CD14-positive monocyte (primary cell): Measurements from ENCODE around the gene SNRPD3. TPM values are rescaled to one million over a fixed set of nuclear protein-coding genes. Genes with fewer than 3 reads are reported as not detected.
"Not testable (repeated sequence)": the region's sequence is repeated elsewhere in the genome, so short reads cannot be mapped to it uniquely, and the experiment has no call there.

Experiments used
- DNase-seq, 3 donors: peaks; one replicate each; pipeline ENCODE4 v3.0.0-alpha.2; 2011 to 2022
- H2AFZ ChIP-seq: 2 replicates; pipeline ENCODE4 v1.6.0; 2012; ENCODE audit warnings: mild to moderate bottlenecking, low read depth, low read length, inconsistent platforms; ENCODE audit not compliant: insufficient read depth, poor library complexity, severe bottlenecking
- H3K27ac ChIP-seq, 2 donors: 1 replicate in 1 of 2; 2 replicates in 1 of 2; pipeline ENCODE4 v1.5.1; 2012 to 2013; ENCODE audit warnings: low read length in 2 of 2, control low read depth in 1 of 2, inconsistent platforms in 1 of 2, low read depth in 1 of 2, mild to moderate bottlenecking in 1 of 2
- H3K27me3 ChIP-seq, 2 donors: one replicate each; pipeline versions ENCODE4 v1.6.0 to v1.6.1; 2011 to 2013; ENCODE audit warnings: low read length in 2 of 2; ENCODE audit not compliant: control insufficient read depth in 2 of 2, insufficient read depth in 2 of 2
- H3K36me3 ChIP-seq, 2 donors: replicated peaks in 1 of 2; 1 replicate in 1 of 2; 2 replicates in 1 of 2; pipeline versions ENCODE4 v1.5.1 to v1.6.1; 2012 to 2013; ENCODE audit warnings: low read length in 2 of 2, control low read depth in 1 of 2, inconsistent platforms in 1 of 2, mild to moderate bottlenecking in 1 of 2; ENCODE audit not compliant: insufficient read depth in 2 of 2, control insufficient read depth in 1 of 2
- H3K4me1 ChIP-seq, 2 donors: 1 replicate in 1 of 2; 2 replicates in 1 of 2; pipeline versions ENCODE4 v1.5.1 to v1.6.1; 2012 to 2013; ENCODE audit warnings: low read length in 2 of 2, control low read depth in 1 of 2, inconsistent platforms in 1 of 2, mild to moderate bottlenecking in 1 of 2, moderate library complexity in 1 of 2; ENCODE audit not compliant: insufficient read depth in 2 of 2, control insufficient read depth in 1 of 2
- H3K4me2 ChIP-seq: replicated peaks from 2 replicates; pipeline ENCODE3; 2012; ENCODE audit warnings: low read length, moderate library complexity, mild to moderate bottlenecking; ENCODE audit not compliant: poor library complexity, severe bottlenecking; ENCODE audit errors: extremely low read depth
- H3K4me3 ChIP-seq, 3 experiments: fragments of 200-600 bp in 1 of 3; sonication (generic) in 1 of 3; replicated peaks in 1 of 3; 1 replicate in 2 of 3; 2 replicates in 1 of 3; pipeline ENCODE4 v1.5.1; 2011 to 2013; ENCODE audit warnings: low read length in 3 of 3, mild to moderate bottlenecking in 3 of 3, control low read depth in 2 of 3, low read depth in 2 of 3, inconsistent platforms in 1 of 3, moderate library complexity in 1 of 3
- H3K79me2 ChIP-seq: 2 replicates; pipeline ENCODE4 v1.6.0; 2012; ENCODE audit warnings: mild to moderate bottlenecking, control low read depth, inconsistent platforms, low read length, moderate library complexity; ENCODE audit not compliant: insufficient read depth
- H3K9ac ChIP-seq: 2 replicates; pipeline ENCODE4 v1.6.0; 2017; ENCODE audit warnings: low read length, mild to moderate bottlenecking; ENCODE audit not compliant: insufficient read depth, poor library complexity, severe bottlenecking
- H3K9me3 ChIP-seq, 2 donors: replicated peaks in 1 of 2; 1 replicate in 1 of 2; 2 replicates in 1 of 2; pipeline versions ENCODE4 v1.5.1 to v1.6.1; 2012 to 2013; ENCODE audit warnings: low read length in 2 of 2, control low read depth in 1 of 2; ENCODE audit not compliant: control insufficient read depth in 1 of 2, insufficient read depth in 1 of 2
- H4K20me1 ChIP-seq: 2 replicates; pipeline ENCODE4 v1.6.0; 2012; ENCODE audit warnings: mild to moderate bottlenecking, low read length, control low read depth, moderate library complexity; ENCODE audit not compliant: insufficient read depth
- H3K27ac Mint-ChIP-seq, 7 donors: one replicate each; pipeline ENCODE4 v1.8.0; 2020; ENCODE audit warnings: mild to moderate bottlenecking in 7 of 7, mixed read lengths in 7 of 7, moderate library complexity in 6 of 7, inconsistent platforms in 2 of 7
- H3K27me3 Mint-ChIP-seq, 3 donors: one replicate each; pipeline ENCODE4 v1.8.0; 2021 to 2022; ENCODE audit warnings: low read depth in 3 of 3, mild to moderate bottlenecking in 3 of 3, mixed read lengths in 3 of 3, moderate library complexity in 3 of 3, inconsistent platforms in 1 of 3
- H3K36me3 Mint-ChIP-seq, 2 donors: one replicate each; pipeline ENCODE4 v1.8.0; 2020; ENCODE audit warnings: mixed read lengths in 2 of 2, inconsistent platforms in 1 of 2, mild to moderate bottlenecking in 1 of 2
- H3K4me1 Mint-ChIP-seq: one replicate; pipeline ENCODE4 v1.8.0; 2020; ENCODE audit warnings: mild to moderate bottlenecking, mixed read lengths
- H3K4me3 Mint-ChIP-seq, 2 donors: one replicate each; pipeline ENCODE4 v1.8.0; 2020; ENCODE audit warnings: mild to moderate bottlenecking in 2 of 2, mixed read lengths in 2 of 2, moderate library complexity in 1 of 2
- H3K9me3 Mint-ChIP-seq, 7 donors: one replicate each; pipeline ENCODE4 v1.8.0; 2020 to 2022; ENCODE audit warnings: mixed read lengths in 7 of 7, mild to moderate bottlenecking in 6 of 7, moderate library complexity in 6 of 7, inconsistent platforms in 2 of 7
- WGBS: methylation state at CpG from one replicate; pipeline ENCODE4 v1.1.5; 2013; ENCODE audit warnings: missing lambda C conversion rate; ENCODE audit not compliant: insufficient coverage; 5-methylcytosine and 5-hydroxymethylcytosine counted together
- intact Hi-C, 2 donors: fragments of 100-400 bp; cut with micrococcal nuclease; formaldehyde crosslinking; loops; one replicate each; pipeline versions ENCODE4 v1.15.0 to v1.15.1; 2023
- polyA plus RNA-seq, 3 donors: library from polyadenylated mRNA; depleted of rRNA in 1 of 3; unstranded in 2 of 3; stranded (reverse) in 1 of 3; fragments of 300-500 nt in 2 of 3; fragments of >200 nt in 1 of 3; fragmentation: Illumina TruSeq in 2 of 3; gene quantifications; 1 replicate in 2 of 3; 2 replicates in 1 of 3; pipeline ENCODE4 v1.2.3, GENCODE V29; 2012 to 2021

The SNRPD3 gene
- polyA plus RNA-seq, 3 donors, result 71.8 to 115 (median 80.9) TPM

DNA sequence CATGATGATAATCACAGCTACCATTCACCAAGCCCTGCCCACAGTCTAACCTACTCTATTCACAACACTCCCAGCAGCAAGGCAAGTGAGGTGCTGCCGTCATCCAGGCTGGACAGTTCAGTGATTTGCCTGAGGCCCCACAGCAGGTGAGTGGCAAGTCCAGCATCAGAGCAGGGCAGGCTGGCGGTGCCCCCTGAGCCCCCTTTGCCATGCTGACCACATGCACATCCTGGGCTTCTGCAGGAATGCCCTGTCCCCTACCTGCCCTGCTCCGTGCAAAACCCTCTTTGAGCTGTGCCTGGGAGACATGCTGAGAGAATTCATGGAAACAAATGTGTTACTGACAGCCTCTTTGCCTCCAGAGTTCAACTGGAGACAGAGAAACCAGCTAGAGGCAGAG, 54.1 kb downstream of the SNRPD3 start:
- WGBS, result 100% methylated on average over 1 of the region's 3 CpGs
- H3K4me3 Mint-ChIP-seq, result not testable (repeated sequence)

DNA sequence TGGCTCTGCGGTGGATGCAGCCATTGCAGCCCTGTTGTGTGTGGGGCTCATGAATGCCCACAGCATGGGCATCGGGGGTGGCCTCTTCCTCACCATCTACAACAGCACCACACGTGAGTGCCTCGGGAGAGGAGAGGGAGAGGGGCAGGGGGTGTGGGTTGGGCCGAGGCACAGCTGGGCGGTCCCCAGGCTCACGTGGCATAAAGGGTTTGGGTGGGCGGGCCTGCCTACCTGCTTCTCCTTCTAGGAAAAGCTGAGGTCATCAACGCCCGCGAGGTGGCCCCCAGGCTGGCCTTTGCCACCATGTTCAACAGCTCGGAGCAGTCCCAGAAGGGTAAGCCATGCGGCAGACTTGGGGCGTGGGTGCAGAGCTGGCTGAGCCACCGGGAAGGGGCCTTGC, 59.0 kb downstream of the SNRPD3 start:
- H3K27ac ChIP-seq, H3K4me3 Mint-ChIP-seq, H3K27me3 ChIP-seq, H3K4me3 ChIP-seq, H3K4me1 ChIP-seq, H3K4me1 Mint-ChIP-seq, H3K27me3 Mint-ChIP-seq, H4K20me1 ChIP-seq, DNase-seq, H3K9me3 Mint-ChIP-seq, H3K4me2 ChIP-seq, H3K36me3 ChIP-seq, H2AFZ ChIP-seq, intact Hi-C loops, H3K9ac ChIP-seq, H3K79me2 ChIP-seq, H3K27ac Mint-ChIP-seq, H3K9me3 ChIP-seq: not testable (repeated sequence)
- H3K36me3 Mint-ChIP-seq, result peaks cover 12 to 21% of the 10 kb centered on the region in 2 donors
- WGBS, result no CpG with 5 or more reads among the region's 15 CpGs

More for the DNA sequence above, 54.1 kb downstream of the SNRPD3 start:
- DNase-seq, H3K27me3 ChIP-seq, H3K9ac ChIP-seq, H4K20me1 ChIP-seq, H3K4me2 ChIP-seq, H3K79me2 ChIP-seq, H3K4me3 ChIP-seq, H3K36me3 Mint-ChIP-seq, H3K27ac Mint-ChIP-seq, H3K9me3 Mint-ChIP-seq, H3K27ac ChIP-seq, H3K36me3 ChIP-seq, intact Hi-C loops, H3K9me3 ChIP-seq, H3K27me3 Mint-ChIP-seq, H2AFZ ChIP-seq: not testable (repeated sequence)
- H3K4me1 ChIP-seq, result peaks cover 15 to 16% of the 10 kb centered on the region in 2 donors
- peaks cover 21% of the 10 kb centered on the region for H3K4me1 Mint-ChIP-seq

DNA sequence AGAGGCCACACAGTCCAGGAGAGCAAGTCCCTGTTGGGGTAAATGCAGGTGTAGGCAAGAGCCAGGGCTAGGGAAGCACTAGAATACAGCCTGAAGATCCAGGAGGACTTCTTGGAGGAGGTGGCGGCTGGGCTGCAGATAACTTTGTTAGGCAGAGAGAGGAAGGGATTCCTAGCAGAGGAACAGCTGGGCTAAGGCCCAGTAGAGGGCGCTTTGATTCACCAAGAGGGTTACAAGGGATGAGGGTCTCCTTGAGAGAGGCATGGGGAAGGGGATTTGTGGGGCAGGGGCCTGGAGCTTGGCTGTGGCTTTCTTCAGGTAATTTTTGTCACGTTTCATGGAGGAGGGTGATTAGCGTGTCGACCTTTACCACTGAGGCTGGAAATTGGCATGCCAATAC, 65.4 kb downstream of the SNRPD3 start:
- H3K79me2 ChIP-seq, H3K4me1 ChIP-seq, H3K9me3 ChIP-seq, H3K4me3 Mint-ChIP-seq, H2AFZ ChIP-seq, intact Hi-C loops, H3K4me3 ChIP-seq, H4K20me1 ChIP-seq, H3K9ac ChIP-seq, H3K9me3 Mint-ChIP-seq, H3K4me2 ChIP-seq, DNase-seq, H3K27ac ChIP-seq, H3K27me3 Mint-ChIP-seq, H3K36me3 ChIP-seq, H3K4me1 Mint-ChIP-seq, H3K27ac Mint-ChIP-seq, H3K27me3 ChIP-seq: not testable (repeated sequence)
- H3K36me3 Mint-ChIP-seq, result peaks cover 30 to 32% of the 10 kb centered on the region in 2 donors
- no CpG with 5 or more reads among the region's 5 CpGs for WGBS

DNA sequence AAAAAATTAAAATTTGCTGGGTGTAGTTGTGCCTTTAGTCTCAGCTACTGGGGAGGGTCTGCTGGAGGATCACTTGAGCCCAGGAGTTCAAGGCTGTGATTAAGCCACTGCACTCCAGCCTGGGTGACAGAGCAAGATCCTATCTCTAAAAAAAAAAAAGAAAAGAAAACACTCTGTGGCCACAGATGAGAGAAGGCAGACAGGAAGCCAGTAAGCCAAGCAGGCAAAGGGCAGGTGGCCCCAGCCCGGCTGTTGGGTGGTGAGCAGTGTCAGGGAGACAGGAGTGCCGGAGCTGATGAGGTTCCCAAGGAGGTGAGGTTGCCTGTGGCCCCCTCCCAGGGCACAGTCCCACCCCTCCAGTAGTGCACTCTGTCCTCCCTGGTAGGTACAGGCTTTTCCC, 66.8 kb downstream of the SNRPD3 start:
- not testable (repeated sequence) for H3K4me3 ChIP-seq
- H3K27ac Mint-ChIP-seq, result peak overlapping the region in 2 of 7 donors; percentile 61 to 79

More for the DNA sequence above, 66.8 kb downstream of the SNRPD3 start:
- H3K4me1 ChIP-seq, H4K20me1 ChIP-seq, H3K4me3 Mint-ChIP-seq, H3K4me2 ChIP-seq, DNase-seq, H3K9me3 Mint-ChIP-seq, H2AFZ ChIP-seq, H3K36me3 ChIP-seq, H3K9me3 ChIP-seq, H3K27me3 Mint-ChIP-seq, intact Hi-C loops, H3K27ac ChIP-seq, H3K27me3 ChIP-seq, H3K4me1 Mint-ChIP-seq, H3K79me2 ChIP-seq, H3K9ac ChIP-seq: not testable (repeated sequence)
- H3K36me3 Mint-ChIP-seq, result peaks cover 23 to 28% of the 10 kb centered on the region in 2 donors
- WGBS, result 0% methylated on average over 1 of the region's 2 CpGs
